Gastroesophageal sphincter (tissue), 3 donors: ENCODE results near the gene CAMKMT.

ENCODE experiments used
- EP300 ChIP-seq: sonication (generic); formaldehyde crosslinking; IDR thresholded peaks from one replicate; pipeline ENCODE4 v1.6.1; 2017; ENCODE audit warnings: antibody characterized with exemption, mild to moderate bottlenecking
- POLR2A ChIP-seq, 2 donors: fragments of 450-650 bp; IDR thresholded peaks; one replicate each; pipeline ENCODE4 v1.6.1; 2017; ENCODE audit warnings: antibody characterized with exemption in 2 of 2, mild to moderate bottlenecking in 2 of 2, moderate library complexity in 1 of 2
- POLR2AphosphoS5 ChIP-seq: sonication (generic); formaldehyde crosslinking; IDR thresholded peaks from one replicate; pipeline ENCODE4 v1.6.1; 2017; ENCODE audit warnings: antibody characterized with exemption
- TF ChIP-seq, protein P1 (sequence below), 4 experiments: fragments of 200-600 bp in 2 of 4; fragments of 450-650 bp in 2 of 4; sonication (generic) in 1 of 4; IDR thresholded peaks; one replicate each; pipeline ENCODE4 v1.5.1; 2017 to 2019; ENCODE audit warnings: antibody characterized with exemption in 4 of 4, mild to moderate bottlenecking in 2 of 4, moderate library complexity in 2 of 4

DNA sequence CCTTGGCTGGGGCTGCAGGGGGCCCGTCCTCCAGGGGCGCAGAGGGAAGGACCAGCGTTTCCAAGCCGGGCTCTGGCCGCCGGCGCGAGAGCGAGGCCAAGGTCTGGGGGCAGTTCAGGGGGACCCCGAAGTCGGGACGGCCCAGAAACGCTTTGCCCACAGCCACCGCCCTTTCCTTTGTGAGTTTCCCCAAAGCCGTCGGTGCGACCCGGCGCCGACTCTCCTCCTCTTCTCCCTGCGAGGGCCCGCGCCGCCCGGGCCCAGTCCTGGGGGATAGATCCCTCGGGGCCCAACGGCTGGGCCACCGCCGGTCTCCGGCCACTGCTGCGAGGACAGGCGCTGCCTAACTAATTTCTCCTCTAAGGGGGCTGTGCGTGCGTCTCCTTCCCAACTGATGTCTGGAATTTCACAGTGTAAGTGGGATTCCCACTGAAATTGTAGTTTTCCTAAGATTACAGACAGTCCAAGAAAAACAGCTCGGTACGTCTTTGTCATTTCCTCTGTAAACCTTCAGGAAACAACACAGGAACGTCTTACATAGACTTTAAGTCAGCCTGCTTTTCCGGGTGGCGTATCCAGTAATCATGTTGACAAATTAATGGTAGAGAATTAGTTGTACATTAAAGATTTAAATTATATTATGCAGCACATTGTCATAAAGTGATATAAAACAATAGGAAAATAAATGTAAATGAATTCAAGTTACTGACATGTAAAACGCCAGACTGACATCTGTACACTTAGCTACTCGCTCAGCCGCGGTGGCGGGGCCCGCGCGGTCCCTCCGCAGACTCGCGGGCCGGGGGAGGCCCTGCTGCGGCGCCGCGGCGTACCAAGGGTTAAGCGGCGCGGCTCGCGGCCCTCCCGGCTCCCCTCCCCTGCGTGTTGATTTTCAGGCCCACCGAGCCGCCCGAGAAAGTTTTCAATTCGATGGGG, 440.4 kb downstream of the CAMKMT start:
- no peak for TF ChIP-seq POLR2A (IDR thresholded peaks at IDR 0.05)
- TF ChIP-seq, protein P1, sequence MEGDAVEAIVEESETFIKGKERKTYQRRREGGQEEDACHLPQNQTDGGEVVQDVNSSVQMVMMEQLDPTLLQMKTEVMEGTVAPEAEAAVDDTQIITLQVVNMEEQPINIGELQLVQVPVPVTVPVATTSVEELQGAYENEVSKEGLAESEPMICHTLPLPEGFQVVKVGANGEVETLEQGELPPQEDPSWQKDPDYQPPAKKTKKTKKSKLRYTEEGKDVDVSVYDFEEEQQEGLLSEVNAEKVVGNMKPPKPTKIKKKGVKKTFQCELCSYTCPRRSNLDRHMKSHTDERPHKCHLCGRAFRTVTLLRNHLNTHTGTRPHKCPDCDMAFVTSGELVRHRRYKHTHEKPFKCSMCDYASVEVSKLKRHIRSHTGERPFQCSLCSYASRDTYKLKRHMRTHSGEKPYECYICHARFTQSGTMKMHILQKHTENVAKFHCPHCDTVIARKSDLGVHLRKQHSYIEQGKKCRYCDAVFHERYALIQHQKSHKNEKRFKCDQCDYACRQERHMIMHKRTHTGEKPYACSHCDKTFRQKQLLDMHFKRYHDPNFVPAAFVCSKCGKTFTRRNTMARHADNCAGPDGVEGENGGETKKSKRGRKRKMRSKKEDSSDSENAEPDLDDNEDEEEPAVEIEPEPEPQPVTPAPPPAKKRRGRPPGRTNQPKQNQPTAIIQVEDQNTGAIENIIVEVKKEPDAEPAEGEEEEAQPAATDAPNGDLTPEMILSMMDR (IDR thresholded peaks at IDR 0.05): no peak
- TF ChIP-seq POLR2AphosphoS5: no peak
- no peak for TF ChIP-seq EP300
